LNCAP (cell line): ENCODE data around the gene PXDC1.

Experiments
- TF ChIP-seq, protein P1 (sequence below): fragments of 450-650 bp; IDR thresholded peaks from 2 replicates; pipeline ENCODE4 v1.5.1; 2017; ENCODE audit warnings: mild to moderate bottlenecking

PXDC1 gene

DNA sequence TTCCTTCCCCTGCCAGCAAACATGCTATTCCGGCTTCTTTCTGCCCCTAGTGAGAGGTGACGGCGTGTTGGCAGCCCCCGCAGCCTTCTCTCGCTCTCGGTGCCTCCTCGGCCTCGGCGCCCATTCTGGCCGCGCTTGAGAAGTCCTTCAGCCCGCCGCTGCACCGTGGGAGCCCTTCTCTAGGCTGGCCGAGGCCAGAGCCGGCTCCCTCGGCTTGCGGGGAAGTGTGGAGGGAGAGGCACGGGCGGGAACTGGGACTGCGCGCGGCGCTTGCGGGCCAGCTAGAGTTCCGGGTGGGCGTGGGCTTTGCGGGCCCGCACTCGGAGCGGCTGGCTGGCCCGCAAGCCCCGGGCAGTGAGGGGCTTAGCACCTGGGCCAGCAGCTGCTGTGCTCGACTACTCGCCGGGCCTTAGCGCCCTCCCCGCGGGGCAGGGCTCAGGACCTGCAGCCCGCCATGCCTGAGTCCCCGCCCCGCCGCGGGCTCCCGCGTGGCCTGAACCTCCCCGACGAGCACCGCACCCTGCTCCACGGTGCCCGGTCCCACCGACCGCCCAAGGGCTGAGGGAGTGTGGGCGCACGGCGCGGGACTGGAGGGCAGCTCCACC, 20.0 kb upstream of the PXDC1 start:
- TF ChIP-seq, protein P1, sequence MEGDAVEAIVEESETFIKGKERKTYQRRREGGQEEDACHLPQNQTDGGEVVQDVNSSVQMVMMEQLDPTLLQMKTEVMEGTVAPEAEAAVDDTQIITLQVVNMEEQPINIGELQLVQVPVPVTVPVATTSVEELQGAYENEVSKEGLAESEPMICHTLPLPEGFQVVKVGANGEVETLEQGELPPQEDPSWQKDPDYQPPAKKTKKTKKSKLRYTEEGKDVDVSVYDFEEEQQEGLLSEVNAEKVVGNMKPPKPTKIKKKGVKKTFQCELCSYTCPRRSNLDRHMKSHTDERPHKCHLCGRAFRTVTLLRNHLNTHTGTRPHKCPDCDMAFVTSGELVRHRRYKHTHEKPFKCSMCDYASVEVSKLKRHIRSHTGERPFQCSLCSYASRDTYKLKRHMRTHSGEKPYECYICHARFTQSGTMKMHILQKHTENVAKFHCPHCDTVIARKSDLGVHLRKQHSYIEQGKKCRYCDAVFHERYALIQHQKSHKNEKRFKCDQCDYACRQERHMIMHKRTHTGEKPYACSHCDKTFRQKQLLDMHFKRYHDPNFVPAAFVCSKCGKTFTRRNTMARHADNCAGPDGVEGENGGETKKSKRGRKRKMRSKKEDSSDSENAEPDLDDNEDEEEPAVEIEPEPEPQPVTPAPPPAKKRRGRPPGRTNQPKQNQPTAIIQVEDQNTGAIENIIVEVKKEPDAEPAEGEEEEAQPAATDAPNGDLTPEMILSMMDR, result no peak

DNA sequence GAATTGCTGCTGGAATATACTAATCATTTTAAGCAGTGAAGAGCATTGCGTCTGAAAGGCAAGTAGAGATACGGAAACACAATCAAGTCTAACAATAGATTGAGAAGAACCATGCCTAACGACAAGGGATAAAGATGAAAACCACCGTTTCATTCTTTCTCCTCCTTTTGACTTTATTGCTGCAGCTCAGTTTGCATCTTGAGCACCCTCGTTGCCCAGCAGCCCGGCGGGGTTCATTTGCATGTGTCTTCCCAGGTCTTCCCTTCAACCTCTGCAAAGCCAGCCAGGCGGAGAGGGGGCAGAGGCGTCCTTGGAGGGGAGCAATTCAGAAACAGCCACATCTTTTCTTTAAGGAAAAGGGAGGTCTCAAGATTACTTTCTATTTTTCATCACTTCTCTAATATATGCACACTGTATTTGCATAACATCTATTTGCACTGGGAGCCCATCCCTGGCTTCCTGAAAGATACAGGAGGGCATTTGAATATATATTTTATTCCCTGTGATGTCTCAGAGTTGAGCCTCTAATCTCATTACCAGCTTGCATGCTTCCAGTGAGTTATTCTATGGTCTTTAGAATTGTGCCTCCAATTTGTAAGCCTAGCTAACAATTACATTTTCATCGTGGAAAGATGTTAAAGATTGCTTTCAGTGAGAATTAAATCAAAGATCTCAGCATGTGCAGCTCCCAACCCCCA, 18.7 kb upstream of the PXDC1 start:
- TF ChIP-seq, protein P1, result no peak

DNA sequence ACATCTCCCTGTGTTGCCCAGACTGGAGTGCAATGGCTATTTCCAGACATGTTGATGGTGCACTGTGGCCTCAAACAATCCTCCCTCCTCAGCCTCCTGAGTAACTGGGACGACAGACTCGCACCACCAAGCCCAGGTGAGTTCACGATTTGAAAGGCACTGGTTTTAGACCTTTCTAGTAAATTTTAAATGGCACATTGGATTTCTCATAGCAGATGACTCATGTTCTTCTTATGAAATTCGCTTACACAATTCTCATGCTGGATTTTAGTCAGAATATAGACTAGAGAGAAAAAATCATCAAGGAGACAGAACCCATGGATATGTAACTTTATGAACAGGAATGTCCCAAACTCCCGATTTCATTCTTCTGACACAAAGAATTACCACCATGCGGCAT, 18.1 kb upstream of the PXDC1 start:
- TF ChIP-seq, protein P1, result no peak

DNA sequence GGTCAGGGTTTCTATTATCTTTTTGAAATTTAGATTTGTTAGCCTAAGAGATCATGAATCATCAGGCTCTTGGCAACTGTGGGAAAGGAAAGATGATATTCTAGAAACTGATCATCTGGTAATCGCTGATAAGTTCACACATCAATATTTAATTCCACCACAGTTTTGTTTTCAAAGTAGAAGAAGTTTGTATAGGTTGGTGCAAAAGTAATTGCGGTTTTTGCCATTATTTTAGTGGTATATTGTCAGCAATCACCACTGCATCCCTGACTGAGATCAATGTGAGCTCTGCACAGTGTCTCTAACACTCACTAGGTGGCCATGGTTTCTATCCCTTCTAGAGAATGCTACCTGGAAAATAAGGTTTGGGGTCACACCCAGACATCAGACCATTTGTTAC, 17.0 kb upstream of the PXDC1 start:
- TF ChIP-seq, protein P1, result no peak

DNA sequence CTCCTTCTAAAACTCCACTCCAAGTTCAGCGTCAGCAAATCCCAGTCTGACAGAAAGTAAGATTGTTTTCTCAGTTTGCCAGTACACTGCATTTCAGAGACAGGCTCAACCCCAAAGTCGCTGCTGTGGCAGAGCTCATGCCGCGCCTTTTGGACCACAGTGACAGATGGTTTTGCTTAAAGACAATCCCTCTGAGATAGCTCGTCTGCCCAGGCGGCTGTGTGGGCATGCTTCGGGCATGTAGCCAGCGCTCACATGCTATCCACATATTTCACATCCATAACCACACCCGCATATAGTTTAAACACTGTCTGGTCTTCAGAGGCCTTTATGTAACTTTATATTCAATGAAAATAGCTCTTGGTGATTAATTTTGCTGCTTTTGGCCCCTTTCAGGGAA, 14.7 kb upstream of the PXDC1 start:
- TF ChIP-seq, protein P1, result no peak

DNA sequence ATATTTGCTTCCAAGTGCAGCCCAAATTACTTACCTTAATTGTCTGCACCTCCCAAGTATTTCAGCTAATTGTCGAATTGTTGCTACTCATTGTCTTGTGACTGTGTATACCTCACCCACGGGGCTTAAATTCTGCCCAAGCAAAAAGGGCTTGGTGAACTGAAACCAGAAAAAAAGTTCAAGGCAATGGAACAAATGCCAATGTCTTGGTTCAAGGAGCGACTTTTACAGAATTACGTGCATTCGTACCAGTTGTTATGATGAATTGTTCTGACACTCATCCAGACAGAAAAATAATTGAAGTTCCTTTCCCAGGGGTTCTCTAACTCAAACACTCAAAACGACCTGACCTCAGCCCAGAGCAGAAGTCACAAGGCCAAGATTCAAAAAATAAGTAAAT, 13.9 kb upstream of the PXDC1 start:
- TF ChIP-seq, protein P1, result no peak

DNA sequence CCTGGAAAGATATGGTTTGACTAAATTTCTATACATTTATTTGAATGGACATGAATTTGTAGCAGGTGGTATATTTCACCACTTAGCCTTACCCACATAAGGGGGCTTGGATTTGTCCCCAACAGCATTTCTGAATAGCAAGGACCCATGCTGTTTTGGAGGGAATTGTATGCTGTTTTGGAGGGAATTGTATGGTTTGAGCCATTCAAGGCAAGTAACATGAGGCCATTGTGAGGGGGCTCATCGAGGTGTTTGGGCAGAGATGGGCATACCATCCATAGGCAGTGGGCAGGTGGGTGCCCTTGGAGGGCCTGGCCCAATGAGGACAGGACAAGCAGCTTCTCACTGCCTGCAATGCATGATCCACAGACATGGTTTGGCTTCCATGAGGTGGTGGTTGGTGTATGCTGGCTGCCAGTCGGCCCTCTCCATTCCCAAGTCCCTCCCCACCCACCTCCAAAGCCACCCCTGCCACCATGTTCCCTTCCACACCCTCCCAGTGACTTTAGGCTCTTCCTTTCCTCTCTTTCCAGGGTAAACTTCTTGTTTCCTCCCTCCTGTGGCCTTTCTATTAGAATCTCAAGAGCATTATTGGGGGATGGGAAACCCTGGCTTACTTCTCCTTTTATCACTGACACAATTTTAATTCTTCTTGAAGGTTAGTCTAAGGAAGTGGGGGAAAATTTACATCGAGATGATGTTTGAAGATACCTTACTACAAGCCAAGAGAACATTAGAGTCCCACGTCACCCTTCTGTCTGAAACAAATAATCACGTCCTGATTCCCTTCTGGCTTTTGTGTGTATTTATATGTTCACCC, 13.2 kb upstream of the PXDC1 start:
- TF ChIP-seq, protein P1, result no peak
